Endothelial cell of umbilical vein (primary cell): ENCODE data around the gene ULBP1. TPM values are rescaled to one million over a fixed set of nuclear protein-coding genes. Genes with fewer than 3 reads are reported as not detected.
"Not testable (repeated sequence)": the region's sequence is repeated elsewhere in the genome, so short reads cannot be mapped to it uniquely, and the experiment has no call there.

ENCODE experiments used
- BruUV-seq: library from RNA; stranded (reverse); fragments of 400-500 nt; replicated peaks from 2 replicates; lab custom pipeline; 2021; lab: Mats Ljungman, UMichigan
- CTCF ChIA-PET: fragments of 300-600, 350-600 bp; sonication (Branson Sonifier 250); formaldehyde crosslinking; loops from one replicate; lab custom pipeline; 2021; ENCODE audit warnings: antibody characterized with exemption, inconsistent platforms; lab: Charles Lee
- POLR2A ChIA-PET: fragments of 300-600, 350-600 bp; sonication (Branson Sonifier 250); formaldehyde crosslinking; loops from one replicate; lab custom pipeline; 2021; ENCODE audit warnings: antibody characterized with exemption, inconsistent platforms; lab: Charles Lee
- DNase-seq: peaks from one replicate; pipeline ENCODE4 v3.0.0-alpha.2; 2011; ENCODE audit warnings: low read depth, low spot score
- FAIRE-seq: peaks from 2 replicates; lab custom pipeline; 2011; peaks lifted over from hg19 to GRCh38; lab: Jason Lieb, UNC
- H2AFZ ChIP-seq: 2 replicates; pipeline ENCODE4 v1.6.0; 2012; ENCODE audit warnings: low read depth, low read length, control low read depth, inconsistent platforms
- H3K27ac ChIP-seq: 2 replicates; pipeline ENCODE4 v1.5.1; 2011; ENCODE audit warnings: low read depth, mild to moderate bottlenecking, control low read depth, low read length, moderate library complexity; ENCODE audit not compliant: insufficient read depth
- H3K27me3 ChIP-seq, 2 experiments: 2 replicates each; pipeline versions ENCODE4 v1.6.0 to v1.6.1; 2011; ENCODE audit warnings: low read length in 2 of 2, mixed read lengths in 1 of 2; ENCODE audit not compliant: control insufficient read depth in 2 of 2, insufficient read depth in 2 of 2
- H3K36me3 ChIP-seq, 2 experiments: 2 replicates in 1 of 2; 3 replicates in 1 of 2; pipeline ENCODE4 v1.5.1; 2011; ENCODE audit warnings: low read length in 2 of 2, mild to moderate bottlenecking in 1 of 2, moderate library complexity in 1 of 2; ENCODE audit not compliant: control insufficient read depth in 2 of 2, insufficient read depth in 2 of 2; ENCODE audit errors: extremely low read depth in 1 of 2
- H3K4me1 ChIP-seq: 3 replicates; pipeline ENCODE4 v1.5.1; 2011; ENCODE audit warnings: mild to moderate bottlenecking, low read length; ENCODE audit not compliant: control insufficient read depth, insufficient read depth; ENCODE audit errors: extremely low read depth
- H3K4me2 ChIP-seq: 2 replicates; pipeline ENCODE4 v1.6.1; 2011; ENCODE audit warnings: low read length, control low read depth, mixed read lengths; ENCODE audit not compliant: insufficient read depth
- H3K4me3 ChIP-seq, 3 experiments: fragments of 200-600 bp in 1 of 3; sonication (generic), shearing (Covaris generic) in 1 of 3; replicated peaks in 1 of 3; 2 replicates each; pipeline ENCODE4 v1.5.1; 2011 to 2016; ENCODE audit warnings: control low read depth in 3 of 3, low read length in 3 of 3, mild to moderate bottlenecking in 2 of 3, inconsistent platforms in 1 of 3, low read depth in 1 of 3, moderate library complexity in 1 of 3; ENCODE audit not compliant: insufficient read depth in 1 of 3
- H3K79me2 ChIP-seq: 2 replicates; pipeline ENCODE4 v1.6.0; 2012; ENCODE audit warnings: low read length, inconsistent platforms; ENCODE audit not compliant: control insufficient read depth, insufficient read depth
- H3K9ac ChIP-seq: replicated peaks from 2 replicates; pipeline ENCODE3; 2011; ENCODE audit warnings: low read length, control low read depth; ENCODE audit not compliant: insufficient read depth; ENCODE audit errors: extremely low read depth
- H3K9me1 ChIP-seq: replicated peaks from 3 replicates; pipeline ENCODE4 v1.6.0; 2011; ENCODE audit warnings: mild to moderate bottlenecking, low read length; ENCODE audit not compliant: control insufficient read depth, insufficient read depth; ENCODE audit errors: extremely low read depth
- H3K9me3 ChIP-seq: replicated peaks from 2 replicates; pipeline ENCODE4 v1.5.1; 2012; ENCODE audit warnings: low read length, inconsistent platforms; ENCODE audit not compliant: control insufficient read depth, insufficient read depth
- H4K20me1 ChIP-seq: replicated peaks from 2 replicates; pipeline ENCODE3; 2011; ENCODE audit warnings: mild to moderate bottlenecking, low read length; ENCODE audit not compliant: control insufficient read depth, insufficient read depth; ENCODE audit errors: extremely low read depth
- EZH2 ChIP-seq: IDR thresholded peaks from 2 replicates; pipeline ENCODE4 v1.6.1; 2012; ENCODE audit warnings: borderline replicate concordance, low read depth, mild to moderate bottlenecking, moderate library complexity, low read length, inconsistent platforms; ENCODE audit not compliant: severe bottlenecking
- FOS ChIP-seq: IDR thresholded peaks from 2 replicates; pipeline ENCODE4 v1.6.1; 2011; ENCODE audit warnings: mild to moderate bottlenecking, low read length, moderate library complexity, borderline replicate concordance; ENCODE audit not compliant: insufficient read depth
- GATA2 ChIP-seq: IDR thresholded peaks from 2 replicates; pipeline ENCODE4 v1.7.0; 2011; ENCODE audit warnings: low read depth, mild to moderate bottlenecking, moderate library complexity, mixed read lengths, low read length; ENCODE audit not compliant: insufficient read length, insufficient read depth
- JUN ChIP-seq: IDR thresholded peaks from 2 replicates; pipeline ENCODE4 v1.6.1; 2011; ENCODE audit warnings: borderline replicate concordance, low read depth; ENCODE audit not compliant: insufficient read length, insufficient read depth
- MYC ChIP-seq: IDR thresholded peaks from one replicate; pipeline ENCODE4 v1.6.1; 2011; ENCODE audit warnings: mild to moderate bottlenecking, low read depth, low read length
- POLR2A ChIP-seq: IDR thresholded peaks from 2 replicates; pipeline ENCODE4 v1.6.1; 2012; ENCODE audit warnings: low read depth, mild to moderate bottlenecking, control low read depth, low read length
- POLR2AphosphoS5 ChIP-seq: IDR thresholded peaks from 2 replicates; pipeline ENCODE4 v1.6.1; 2012; ENCODE audit warnings: low read depth, mild to moderate bottlenecking, control low read depth, low read length, moderate library complexity; ENCODE audit not compliant: insufficient read depth
- dilution Hi-C: fragments of 300-500 bp; cut with MboI; formaldehyde crosslinking; loops from one replicate; pipeline ENCODE4 v1.15.0; 2019; ENCODE audit warnings: low sequenced_read_pairs; ENCODE audit not compliant: extremely low pct_ligation_motif_present
- intact Hi-C: fragments of 100-400 bp; cut with micrococcal nuclease; formaldehyde crosslinking; loops from one replicate; pipeline ENCODE4 v1.10.0; 2022
- polyA plus RNA-seq, 4 experiments: library from polyadenylated mRNA; depleted of rRNA in 3 of 4; stranded (reverse) in 3 of 4; unstranded in 1 of 4; fragments of >200 nt; gene quantifications; 2 replicates each; pipeline versions ENCODE4 v1.2.1 to v1.2.3, GENCODE V29; 2011 to 2012; ENCODE audit warnings: missing spikeins in 1 of 4
- total RNA-seq: library from RNA; stranded (reverse); gene quantifications from 2 replicates; pipeline ENCODE4 v1.2.3, GENCODE V29; 2021
- TF ChIP-seq, protein P1 (sequence below): IDR thresholded peaks from 2 replicates; pipeline ENCODE4 v1.6.1; 2011; ENCODE audit not compliant: insufficient read depth, insufficient read length
- TF ChIP-seq, protein P2 (sequence below), 2 donors: IDR thresholded peaks; 1 replicate in 1 of 2; 2 replicates in 1 of 2; pipeline ENCODE4 v1.5.1; 2011; ENCODE audit warnings: low read length in 2 of 2, mild to moderate bottlenecking in 2 of 2, moderate library complexity in 2 of 2, control low read depth in 1 of 2, inconsistent platforms in 1 of 2, low read depth in 1 of 2; ENCODE audit not compliant: insufficient read depth in 1 of 2; ENCODE audit errors: extremely low read depth in 1 of 2

Gene ULBP1
- total and polyA plus RNA-seq, 2 donors (not counting 3 experiments of a cell fraction or from before 2014, with no cell fraction given) = 0.33 to 1.4 TPM

DNA sequence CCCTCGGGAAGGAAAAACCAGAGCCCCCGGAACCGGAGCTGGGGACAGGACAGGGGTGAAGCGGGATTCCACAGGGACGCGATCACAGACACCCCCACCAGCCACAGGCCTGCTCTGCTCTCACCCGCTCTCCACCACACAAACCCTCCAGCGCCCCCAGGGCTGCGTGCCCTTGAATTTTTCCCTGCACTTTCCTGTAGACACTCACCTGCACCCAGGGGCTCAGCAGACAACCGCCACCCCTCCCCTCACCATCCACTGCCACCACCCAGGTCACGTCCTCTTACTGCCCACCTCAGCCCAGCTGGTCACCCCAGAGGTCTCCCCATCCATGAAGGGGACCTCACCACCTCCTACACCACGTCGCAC lies 21.3 kb upstream of the ULBP1 start:
- Histone ChIP-seq H3K4me1 (peaks cover 14% of the 10 kb centered on the region), H3K27ac (peak overlapping the region; percentile 34), H2AFZ (peak overlapping the region; percentile 95), H3K4me2 (peak overlapping the region; percentile 90), H3K27me3 (peaks cover 23 to 31% of the 10 kb centered on the region in 2 experiments), H3K79me2 (no peaks in the 10 kb centered on the region), H3K4me3 (peak overlapping the region; percentile 72 to 84 (median 73)), H3K9me1 (no peaks in the 10 kb centered on the region), H4K20me1 (no peaks in the 10 kb centered on the region), H3K9me3 (no peaks in the 10 kb centered on the region), H3K9ac (peak overlapping the region; percentile 74), H3K36me3 (peaks cover 0 to 3% of the 10 kb centered on the region in 2 experiments)
- BruUV-seq = no TSS peak
- TF ChIP-seq, protein P1, sequence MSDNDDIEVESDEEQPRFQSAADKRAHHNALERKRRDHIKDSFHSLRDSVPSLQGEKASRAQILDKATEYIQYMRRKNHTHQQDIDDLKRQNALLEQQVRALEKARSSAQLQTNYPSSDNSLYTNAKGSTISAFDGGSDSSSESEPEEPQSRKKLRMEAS = no peak
- TF ChIP-seq EZH2 = no peak
- TF ChIP-seq FOS = no peak
- no peak for TF ChIP-seq GATA2
- no peak for TF ChIP-seq POLR2A
- no peak for TF ChIP-seq JUN
- no peak for TF ChIP-seq POLR2AphosphoS5
- no peak for TF ChIP-seq MYC
- TF ChIP-seq, protein P2, sequence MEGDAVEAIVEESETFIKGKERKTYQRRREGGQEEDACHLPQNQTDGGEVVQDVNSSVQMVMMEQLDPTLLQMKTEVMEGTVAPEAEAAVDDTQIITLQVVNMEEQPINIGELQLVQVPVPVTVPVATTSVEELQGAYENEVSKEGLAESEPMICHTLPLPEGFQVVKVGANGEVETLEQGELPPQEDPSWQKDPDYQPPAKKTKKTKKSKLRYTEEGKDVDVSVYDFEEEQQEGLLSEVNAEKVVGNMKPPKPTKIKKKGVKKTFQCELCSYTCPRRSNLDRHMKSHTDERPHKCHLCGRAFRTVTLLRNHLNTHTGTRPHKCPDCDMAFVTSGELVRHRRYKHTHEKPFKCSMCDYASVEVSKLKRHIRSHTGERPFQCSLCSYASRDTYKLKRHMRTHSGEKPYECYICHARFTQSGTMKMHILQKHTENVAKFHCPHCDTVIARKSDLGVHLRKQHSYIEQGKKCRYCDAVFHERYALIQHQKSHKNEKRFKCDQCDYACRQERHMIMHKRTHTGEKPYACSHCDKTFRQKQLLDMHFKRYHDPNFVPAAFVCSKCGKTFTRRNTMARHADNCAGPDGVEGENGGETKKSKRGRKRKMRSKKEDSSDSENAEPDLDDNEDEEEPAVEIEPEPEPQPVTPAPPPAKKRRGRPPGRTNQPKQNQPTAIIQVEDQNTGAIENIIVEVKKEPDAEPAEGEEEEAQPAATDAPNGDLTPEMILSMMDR (IDR thresholded peaks at IDR 0.05; ENCODE audit: extremely low read depth in 1 of 2, insufficient read depth in 1 of 2, low read depth in 1 of 2, low read length in 2 of 2) = no peak
- FAIRE-seq = no peak
- intact Hi-C loops = no loop called here
- no peak for DNase-seq
- CTCF ChIA-PET = no interaction called here
- POLR2A ChIA-PET = no interaction called here
- dilution Hi-C loops = no loop called here

DNA sequence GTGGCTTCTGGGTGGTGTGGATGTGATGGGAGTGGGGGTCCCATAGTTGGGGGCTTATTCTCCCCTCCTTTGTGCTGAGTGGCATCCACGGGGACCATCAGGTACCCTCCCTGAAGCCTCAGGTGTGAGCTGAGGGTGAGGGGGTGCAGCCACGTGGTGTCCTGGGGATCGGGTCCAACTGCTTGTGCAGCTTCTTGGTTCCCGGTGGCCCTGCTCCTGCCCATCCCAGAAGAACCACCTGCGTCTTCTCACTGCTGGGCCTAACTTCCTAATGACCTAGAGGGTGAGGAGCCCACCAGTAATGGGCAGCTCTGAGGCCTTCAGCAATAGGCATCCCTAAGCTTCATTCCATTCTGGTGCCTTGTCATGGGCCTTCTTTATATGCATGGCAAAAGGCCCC lies 20.4 kb upstream of the ULBP1 start:
- H3K4me3 ChIP-seq, intact Hi-C loops, H3K36me3 ChIP-seq, POLR2A ChIA-PET, dilution Hi-C loops, BruUV-seq, H2AFZ ChIP-seq, H4K20me1 ChIP-seq, H3K9me3 ChIP-seq, H3K9me1 ChIP-seq, H3K27ac ChIP-seq, H3K79me2 ChIP-seq, H3K9ac ChIP-seq, FAIRE-seq, CTCF ChIA-PET, DNase-seq, H3K4me2 ChIP-seq: not testable (repeated sequence)
- Histone ChIP-seq H3K4me1 (peaks cover 11% of the 10 kb centered on the region), H3K27me3 (peaks cover 18 to 24% of the 10 kb centered on the region in 2 experiments)

DNA sequence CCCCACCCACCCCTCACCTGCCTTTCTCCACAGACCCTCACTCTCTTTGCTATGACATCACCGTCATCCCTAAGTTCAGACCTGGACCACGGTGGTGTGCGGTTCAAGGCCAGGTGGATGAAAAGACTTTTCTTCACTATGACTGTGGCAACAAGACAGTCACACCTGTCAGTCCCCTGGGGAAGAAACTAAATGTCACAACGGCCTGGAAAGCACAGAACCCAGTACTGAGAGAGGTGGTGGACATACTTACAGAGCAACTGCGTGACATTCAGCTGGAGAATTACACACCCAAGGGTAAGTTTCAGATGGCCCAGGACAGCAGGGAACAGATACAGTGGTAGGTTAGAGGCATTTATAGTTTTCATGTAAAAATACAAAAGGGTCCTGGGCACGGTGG lies 18.5 kb upstream of the ULBP1 start:
- H3K27ac ChIP-seq, FAIRE-seq, H3K36me3 ChIP-seq, DNase-seq, CTCF ChIA-PET, H3K27me3 ChIP-seq, BruUV-seq, H3K79me2 ChIP-seq, POLR2A ChIA-PET, H3K4me2 ChIP-seq, intact Hi-C loops, H3K4me1 ChIP-seq, H3K4me3 ChIP-seq, H3K9me1 ChIP-seq, H2AFZ ChIP-seq, H3K9me3 ChIP-seq, H4K20me1 ChIP-seq, H3K9ac ChIP-seq, dilution Hi-C loops: not testable (repeated sequence)
